ENCODE data around the gene SPHK2.

The SPHK2 gene

GRCh38 chr19:48660852-48661710 is 41.8 kb downstream of the SPHK2 start (continued):
- TF ChIP-seq ZNF18 (tag by site-specific recombination; IDR thresholded peaks at IDR 0.05), result no peak
- no peak for TF ChIP-seq REPIN1 (tag by site-specific recombination; IDR thresholded peaks at IDR 0.05; ENCODE audit: low read depth)
- no peak for TF ChIP-seq HIC1 (tag by site-specific recombination; IDR thresholded peaks at IDR 0.05)
- TF ChIP-seq ZNF600 (tag by site-specific recombination; IDR thresholded peaks at IDR 0.05), result peak; percentile 52; the same call in 1 of the 2 replicates
- TF ChIP-seq ZBTB10 (tag by site-specific recombination; IDR thresholded peaks at IDR 0.05), result no peak
- TF ChIP-seq ZNF311 (tag by site-specific recombination; IDR thresholded peaks at IDR 0.05; ENCODE audit: borderline replicate concordance), result no peak
- TF ChIP-seq SETDB1 (IDR thresholded peaks at IDR 0.05; ENCODE audit: insufficient read length, low read length), result peak; percentile 60
- TF ChIP-seq CTCF (tag by site-specific recombination; IDR thresholded peaks at IDR 0.05), result no peak
- TF ChIP-seq BCL11B (tag by site-specific recombination; IDR thresholded peaks at IDR 0.05; ENCODE audit: low read depth), result no peak
- TF ChIP-seq ZNF692 (tag by site-specific recombination; IDR thresholded peaks at IDR 0.05), result no peak
- TF ChIP-seq ZFP69B (tag by site-specific recombination; IDR thresholded peaks at IDR 0.05), result no peak
- no peak for TF ChIP-seq ZNF202 (tag by site-specific recombination; IDR thresholded peaks at IDR 0.05; ENCODE audit: borderline replicate concordance)
- peak; percentile 60 for TF ChIP-seq ZNF341 (tag by site-specific recombination; IDR thresholded peaks at IDR 0.05; ENCODE audit: low read depth)
- TF ChIP-seq ZSCAN5A (tag by site-specific recombination; IDR thresholded peaks at IDR 0.05), result no peak
- TF ChIP-seq PRDM6 (tag by site-specific recombination; IDR thresholded peaks at IDR 0.05), result no peak
- TF ChIP-seq ZNF274 (IDR thresholded peaks at IDR 0.05; ENCODE audit: low read length), result no peak
- TF ChIP-seq ZNF274 (tag by site-specific recombination; IDR thresholded peaks at IDR 0.05; ENCODE audit: borderline replicate concordance), result no peak
- no peak for TF ChIP-seq ZNF558 (tag by site-specific recombination; IDR thresholded peaks at IDR 0.05)
- peak; percentile 42 for TF ChIP-seq PRDM10 (tag by site-specific recombination; IDR thresholded peaks at IDR 0.05)
- TF ChIP-seq SP3 (tag by site-specific recombination; IDR thresholded peaks at IDR 0.05), result no peak; the same call in 1 of the 2 replicates

Data from HEK293 (cell line).